Activated T-cell treated with anti-CD3 and anti-CD28 coated beads for 4 hours (primary cell): ENCODE results near the gene IMP3.

ENCODE experiments used
- DNase-seq: peaks from one replicate; pipeline ENCODE4 v3.0.0-alpha.2; 2020

IMP3 gene

GRCh38 chr15:75672646-75673425 is 32.8 kb upstream of the IMP3 start:
- no peak for DNase-seq

- no peak for DNase-seq
Measured at GRCh38 chr15:75671730-75672602, 31.9 kb upstream of the IMP3 start.

- DNase-seq: no peak
Measured at GRCh38 chr15:75669879-75670212, 29.8 kb upstream of the IMP3 start.

GRCh38 chr15:75669191-75669878 is 29.3 kb upstream of the IMP3 start:
- DNase-seq: no peak

- DNase-seq: no peak
Measured at GRCh38 chr15:75666823-75667501, 26.9 kb upstream of the IMP3 start.

- DNase-seq: no peak
Measured at GRCh38 chr15:75663931-75664421, 24.0 kb upstream of the IMP3 start.

- DNase-seq: no peak
Measured at GRCh38 chr15:75662823-75663519, 22.9 kb upstream of the IMP3 start.

- DNase-seq: no peak
Measured at GRCh38 chr15:75661756-75662140, 21.7 kb upstream of the IMP3 start.

- no peak for DNase-seq
Measured at GRCh38 chr15:75661100-75661755, 21.2 kb upstream of the IMP3 start.

- DNase-seq: no peak
Measured at GRCh38 chr15:75659928-75660645, 20.1 kb upstream of the IMP3 start.

GRCh38 chr15:75659141-75659771 is 19.2 kb upstream of the IMP3 start:
- no peak for DNase-seq

- DNase-seq: no peak
Measured at GRCh38 chr15:75656813-75657212, 16.8 kb upstream of the IMP3 start.

- DNase-seq: no peak
Measured at GRCh38 chr15:75656331-75656730, 16.3 kb upstream of the IMP3 start.

- no peak for DNase-seq
Measured at GRCh38 chr15:75655931-75656330, 15.9 kb upstream of the IMP3 start.

GRCh38 chr15:75654201-75654907 is 14.3 kb upstream of the IMP3 start:
- DNase-seq: no peak

GRCh38 chr15:75653347-75653913 is 13.4 kb upstream of the IMP3 start:
- DNase-seq: no peak

GRCh38 chr15:75651810-75652543 is 12.0 kb upstream of the IMP3 start:
- no peak for DNase-seq

GRCh38 chr15:75650908-75651809 is 11.1 kb upstream of the IMP3 start:
- no peak for DNase-seq
